Tibial nerve (tissue), 4 donors: ENCODE measurements around the gene SNRNP48. TPM values are rescaled to one million over a fixed set of nuclear protein-coding genes. Genes with fewer than 3 reads are reported as not detected.

Experiments
- DNase-seq, 2 donors: peaks; one replicate each; pipeline ENCODE4 v3.0.0-alpha.2; 2019; ENCODE audit warnings: low spot score in 2 of 2
- H3K27ac ChIP-seq, 4 donors: fragments of 200-600 bp; sonication (generic) in 3 of 4; one replicate each; pipeline ENCODE4 v1.5.1; 2017 to 2019; ENCODE audit warnings: mild to moderate bottlenecking in 1 of 4
- H3K27me3 ChIP-seq, 2 donors: fragments of 200-600 bp; sonication (generic) in 1 of 2; one replicate each; pipeline versions ENCODE4 v1.5.1 to v1.6.0; 2017 to 2019
- H3K36me3 ChIP-seq, 3 donors: fragments of 200-600 bp; sonication (generic); one replicate each; pipeline ENCODE4 v1.5.1; 2018 to 2019
- H3K4me1 ChIP-seq, 4 donors: fragments of 200-600 bp; sonication (generic) in 3 of 4; one replicate each; pipeline ENCODE4 v1.5.1; 2017 to 2019
- H3K4me3 ChIP-seq, 4 donors: fragments of 200-600 bp; sonication (generic) in 3 of 4; one replicate each; pipeline ENCODE4 v1.5.1; 2017 to 2019; ENCODE audit warnings: mild to moderate bottlenecking in 1 of 4, moderate library complexity in 1 of 4
- H3K9me3 ChIP-seq, 4 donors: fragments of 200-600 bp; sonication (generic) in 3 of 4; one replicate each; pipeline ENCODE4 v1.5.1; 2017 to 2019
- CTCF ChIP-seq, 5 experiments: fragments of 200-600 bp in 3 of 5; fragments of 450-650 bp in 2 of 5; sonication (generic) in 3 of 5; IDR thresholded peaks; one replicate each; pipeline ENCODE4 v1.5.1; 2016 to 2019; ENCODE audit warnings: antibody characterized with exemption in 5 of 5, mild to moderate bottlenecking in 3 of 5, moderate library complexity in 2 of 5
- EP300 ChIP-seq, 2 donors: sonication (generic); formaldehyde crosslinking; IDR thresholded peaks; one replicate each; pipeline ENCODE4 v1.6.1; 2017; ENCODE audit warnings: antibody characterized with exemption in 2 of 2, mild to moderate bottlenecking in 1 of 2
- POLR2A ChIP-seq, 2 donors: fragments of 450-650 bp; IDR thresholded peaks; one replicate each; pipeline ENCODE4 v1.6.1; 2017; ENCODE audit warnings: antibody characterized with exemption in 2 of 2, mild to moderate bottlenecking in 2 of 2, moderate library complexity in 2 of 2
- WGBS, 2 donors: methylation state at CpG; one replicate each; pipeline ENCODE4 v1.1.5; 2018; 5-methylcytosine and 5-hydroxymethylcytosine counted together
- total RNA-seq, 4 donors: library from RNA; depleted of rRNA; stranded (reverse); fragments of >200 nt; gene quantifications; one replicate each; pipeline ENCODE4 v1.1.0, GENCODE V29; 2016

SNRNP48 gene
- total RNA-seq, 4 donors from 2014 or later, result 7.8 to 15.7 (median 11.8) TPM

GRCh38 chr6:7624796-7625710, 35.1 kb downstream of the SNRNP48 start:
- no peak for DNase-seq
- H3K27me3 ChIP-seq, result no peaks in the 10 kb centered on the region
- H3K4me3 ChIP-seq, result no peak overlapping the region
- peaks cover 0 to 4% (median 0%) of the 10 kb centered on the region in 4 donors for H3K4me1 ChIP-seq
- no peaks in the 10 kb centered on the region for H3K36me3 ChIP-seq
- TF ChIP-seq EP300 (IDR thresholded peaks at IDR 0.05) (no peak), POLR2A (IDR thresholded peaks at IDR 0.05) (no peak), CTCF (IDR thresholded peaks at IDR 0.05) (no peak)
- no peak overlapping the region for H3K27ac ChIP-seq
- WGBS, 2 donors, result 37 to 47% methylated on average over 4 of the region's 4 CpGs
- H3K9me3 ChIP-seq, result no peaks in the 10 kb centered on the region

GRCh38 chr6:7628479-7628878, 38.5 kb downstream of the SNRNP48 start:
- peaks cover 0 to 8% (median 0%) of the 10 kb centered on the region in 4 donors for H3K4me1 ChIP-seq
- H3K27ac ChIP-seq, result no peak overlapping the region
- no peaks in the 10 kb centered on the region for H3K36me3 ChIP-seq
- no peaks in the 10 kb centered on the region for H3K27me3 ChIP-seq
- H3K4me3 ChIP-seq, result no peak overlapping the region
- 65 to 71% methylated on average over 2 of the region's 2 CpGs for WGBS, 2 donors
- no peak for TF ChIP-seq CTCF (IDR thresholded peaks at IDR 0.05)
- no peak for TF ChIP-seq POLR2A (IDR thresholded peaks at IDR 0.05)
- TF ChIP-seq EP300 (IDR thresholded peaks at IDR 0.05), result no peak
- no peak for DNase-seq
- no peaks in the 10 kb centered on the region for H3K9me3 ChIP-seq

- 68 to 70% methylated on average over 11 of the region's 11 CpGs for WGBS, 2 donors
- Histone ChIP-seq H3K27ac (no peak overlapping the region), H3K9me3 (no peaks in the 10 kb centered on the region), H3K27me3 (no peaks in the 10 kb centered on the region), H3K4me3 (no peak overlapping the region), H3K4me1 (peaks cover 0 to 8% (median 0%) of the 10 kb centered on the region in 4 donors), H3K36me3 (no peaks in the 10 kb centered on the region)
- no peak for DNase-seq
- TF ChIP-seq CTCF (IDR thresholded peaks at IDR 0.05), result no peak
- TF ChIP-seq POLR2A (IDR thresholded peaks at IDR 0.05), result no peak
- no peak for TF ChIP-seq EP300 (IDR thresholded peaks at IDR 0.05)
These were observed 38.9 kb downstream of the SNRNP48 start for GRCh38 chr6:7628909-7629308.

- TF ChIP-seq POLR2A (IDR thresholded peaks at IDR 0.05) (no peak), CTCF (IDR thresholded peaks at IDR 0.05) (no peak), EP300 (IDR thresholded peaks at IDR 0.05) (no peak)
- H3K4me3 ChIP-seq, result no peak overlapping the region
- no peaks in the 10 kb centered on the region for H3K9me3 ChIP-seq
- no peak for DNase-seq
- H3K27me3 ChIP-seq, result no peaks in the 10 kb centered on the region
- WGBS, 2 donors, result 49 to 60% methylated on average over 2 of the region's 2 CpGs
- no peaks in the 10 kb centered on the region for H3K36me3 ChIP-seq
- H3K27ac ChIP-seq, result no peak overlapping the region
- H3K4me1 ChIP-seq, result peaks cover 0 to 8% (median 0%) of the 10 kb centered on the region in 4 donors
These were observed 39.3 kb downstream of the SNRNP48 start for GRCh38 chr6:7629321-7629720.

GRCh38 chr6:7630792-7631191, 40.8 kb downstream of the SNRNP48 start:
- TF ChIP-seq POLR2A (IDR thresholded peaks at IDR 0.05) (no peak), CTCF (IDR thresholded peaks at IDR 0.05) (no peak), EP300 (IDR thresholded peaks at IDR 0.05) (no peak)
- 75 to 77% methylated on average over 5 of the region's 5 CpGs for WGBS, 2 donors

More at GRCh38 chr6:7630792-7631191, 40.8 kb downstream of the SNRNP48 start:
- Histone ChIP-seq H3K27ac (no peak overlapping the region), H3K4me1 (peaks cover 0 to 4% (median 0%) of the 10 kb centered on the region in 4 donors), H3K9me3 (no peaks in the 10 kb centered on the region), H3K27me3 (no peaks in the 10 kb centered on the region), H3K36me3 (no peaks in the 10 kb centered on the region), H3K4me3 (no peak overlapping the region)
- DNase-seq, result no peak
